Activated naive CD4-positive, alpha-beta T cell treated with anti-CD3 and anti-CD28 coated beads, Interleukin-2, amount 10 ng/mL, durations not matched to agents 7 days and 5 days (primary cell): Measurements from ENCODE around the gene FXR1.

ENCODE experiments used
- CTCF ChIA-PET: fragments of 350-600 bp; sonication (Branson Sonifier 250); formaldehyde crosslinking; loops from one replicate; lab custom pipeline; 2021; ENCODE audit warnings: antibody characterized with exemption; lab: Charles Lee
- DNase-seq: peaks from one replicate; pipeline ENCODE4 v3.0.0-alpha.2; 2020
- H3K27ac Mint-ChIP-seq: one replicate; pipeline ENCODE4 v1.8.0; 2021; ENCODE audit warnings: mild to moderate bottlenecking, moderate library complexity, mixed read lengths
- H3K27me3 Mint-ChIP-seq: one replicate; pipeline ENCODE4 v1.8.0; 2021; ENCODE audit warnings: mild to moderate bottlenecking, mixed read lengths
- H3K36me3 Mint-ChIP-seq: one replicate; pipeline ENCODE4 v1.8.0; 2021; ENCODE audit warnings: mixed read lengths
- H3K4me1 Mint-ChIP-seq: one replicate; pipeline ENCODE4 v1.8.0; 2021; ENCODE audit warnings: mixed read lengths
- H3K4me3 Mint-ChIP-seq: one replicate; pipeline ENCODE4 v1.8.0; 2021; ENCODE audit warnings: mild to moderate bottlenecking, moderate library complexity, mixed read lengths
- H3K9me3 Mint-ChIP-seq: one replicate; pipeline ENCODE4 v1.8.0; 2021; ENCODE audit warnings: mixed read lengths

Gene FXR1

DNA sequence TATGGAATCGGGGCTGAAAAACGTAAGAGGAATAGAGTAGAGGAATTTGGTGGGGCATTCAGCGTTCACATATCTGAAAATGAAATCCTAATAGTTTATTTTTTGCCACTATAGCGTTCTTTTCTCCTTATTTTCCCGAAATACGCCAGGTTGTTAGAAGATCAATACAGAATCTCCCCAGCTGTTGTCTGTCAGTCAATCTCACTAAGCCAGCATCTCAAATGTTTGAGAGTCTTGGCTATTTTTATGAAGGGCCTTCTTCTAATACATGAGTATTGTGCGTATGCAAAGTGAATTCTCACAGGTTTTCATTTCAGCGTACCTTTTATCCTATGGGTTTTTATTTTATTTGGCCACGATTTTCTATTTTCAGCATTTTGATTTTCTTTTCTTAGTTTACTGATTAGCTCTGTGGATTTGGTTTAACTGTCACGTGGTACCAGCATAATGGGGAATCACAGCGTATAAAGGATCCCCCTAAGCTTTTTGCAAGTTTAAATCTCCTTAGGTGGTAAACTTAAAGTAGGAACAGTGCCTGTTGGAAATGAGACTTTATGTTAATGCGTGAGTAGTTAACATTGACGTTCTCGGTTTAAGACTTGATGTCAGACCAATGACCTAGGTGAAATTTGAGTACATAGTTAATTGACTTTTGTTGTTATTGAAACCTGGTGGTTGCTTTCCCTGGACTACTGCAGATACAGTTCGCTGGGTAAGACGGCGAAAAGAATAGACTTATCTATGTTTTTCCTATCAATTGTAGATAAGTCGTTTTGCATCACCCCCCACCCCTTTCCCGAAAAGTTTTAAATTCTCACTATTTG is 1.3 kb downstream of the FXR1 start:
- no peaks in the 10 kb centered on the region for H3K27me3 Mint-ChIP-seq
- DNase-seq = no peak
- peak overlapping the region; percentile 94 for H3K4me3 Mint-ChIP-seq
- H3K27ac Mint-ChIP-seq = peak overlapping the region; percentile 93
- CTCF ChIA-PET = interaction anchor here (0.8 kb wide), 1 partner anchor 12 kb away, joined by 3 read pairs; no protein-coding TSS in a partner anchor
- H3K4me1 Mint-ChIP-seq = peaks cover 49% of the 10 kb centered on the region
- H3K9me3 Mint-ChIP-seq = no peaks in the 10 kb centered on the region
- H3K36me3 Mint-ChIP-seq = peaks cover 19% of the 10 kb centered on the region

DNA sequence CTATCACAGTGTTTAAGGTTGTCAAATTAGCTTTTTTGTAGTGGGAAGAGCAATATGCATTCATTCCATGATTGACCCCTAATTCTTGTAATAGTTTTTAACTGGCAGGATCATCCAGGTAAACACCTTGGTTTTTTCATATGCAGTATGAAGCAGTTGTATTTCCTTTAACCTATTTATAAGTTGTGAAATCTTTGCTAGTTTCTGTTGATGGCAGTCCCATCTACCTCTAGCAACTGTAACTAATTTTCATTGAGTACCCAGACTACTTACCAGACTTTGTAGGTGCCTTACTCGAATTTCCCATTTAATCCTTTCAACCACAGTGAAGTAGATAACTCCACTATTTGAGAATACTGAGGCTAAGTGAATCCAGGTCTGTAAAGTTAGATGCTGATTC is 6.1 kb downstream of the FXR1 start:
- DNase-seq = no peak
- CTCF ChIA-PET = no interaction called here
- Mint-ChIP-seq H3K4me1 (peaks cover 36% of the 10 kb centered on the region), H3K4me3 (no peak overlapping the region), H3K36me3 (peaks cover 20% of the 10 kb centered on the region), H3K9me3 (no peaks in the 10 kb centered on the region), H3K27me3 (no peaks in the 10 kb centered on the region), H3K27ac (no peak overlapping the region)

DNA sequence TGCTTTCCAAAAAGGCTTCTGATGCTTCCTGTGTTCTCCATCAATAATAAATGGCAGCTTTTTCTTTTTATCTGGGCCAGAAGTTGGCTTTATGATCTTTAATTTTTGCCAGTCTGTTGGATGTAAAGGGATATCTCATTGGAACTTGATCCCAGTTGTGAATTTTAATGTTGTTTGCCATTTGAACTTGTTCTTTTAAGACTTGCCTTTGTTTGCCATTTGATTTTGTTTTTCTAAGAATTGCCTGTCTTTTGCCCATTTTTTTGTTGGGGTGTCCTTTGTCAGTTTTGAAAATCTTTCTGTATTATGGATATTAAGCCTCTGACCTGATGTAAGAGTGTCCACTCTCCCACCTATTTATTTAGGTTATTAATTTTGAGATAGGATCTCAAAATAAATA is 9.8 kb downstream of the FXR1 start:
- no peaks in the 10 kb centered on the region for H3K27me3 Mint-ChIP-seq
- peaks cover 12% of the 10 kb centered on the region for H3K36me3 Mint-ChIP-seq
- H3K4me3 Mint-ChIP-seq = no peak overlapping the region
- no peak overlapping the region for H3K27ac Mint-ChIP-seq
- no peaks in the 10 kb centered on the region for H3K9me3 Mint-ChIP-seq
- CTCF ChIA-PET = no interaction called here
- DNase-seq = no peak
- H3K4me1 Mint-ChIP-seq = peaks cover 20% of the 10 kb centered on the region

DNA sequence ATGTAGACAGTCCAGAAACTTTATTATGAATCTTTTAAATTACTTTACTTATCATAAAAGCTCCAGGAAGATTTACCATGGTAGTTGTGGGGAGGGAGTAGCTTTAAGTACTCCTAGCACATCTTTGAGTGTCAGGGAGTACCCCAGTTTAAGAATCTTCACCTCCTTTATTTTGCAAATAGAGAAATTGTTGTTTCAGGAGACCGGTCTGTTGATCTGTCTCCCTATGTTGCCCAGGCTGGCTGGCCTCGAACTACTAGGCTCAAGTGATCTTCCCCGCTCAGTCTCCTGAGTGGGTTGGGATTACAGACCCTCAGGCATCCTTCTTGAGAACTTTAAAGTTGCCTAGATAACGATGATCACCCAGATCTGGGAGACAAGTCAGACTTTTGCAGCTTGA is 11.1 kb downstream of the FXR1 start:
- no peak overlapping the region for H3K4me3 Mint-ChIP-seq
- DNase-seq = no peak
- H3K9me3 Mint-ChIP-seq = no peaks in the 10 kb centered on the region
- H3K36me3 Mint-ChIP-seq = peaks cover 11% of the 10 kb centered on the region
- H3K27ac Mint-ChIP-seq = no peak overlapping the region
- no peaks in the 10 kb centered on the region for H3K27me3 Mint-ChIP-seq
- CTCF ChIA-PET = no interaction called here
- H3K4me1 Mint-ChIP-seq = peaks cover 17% of the 10 kb centered on the region

DNA sequence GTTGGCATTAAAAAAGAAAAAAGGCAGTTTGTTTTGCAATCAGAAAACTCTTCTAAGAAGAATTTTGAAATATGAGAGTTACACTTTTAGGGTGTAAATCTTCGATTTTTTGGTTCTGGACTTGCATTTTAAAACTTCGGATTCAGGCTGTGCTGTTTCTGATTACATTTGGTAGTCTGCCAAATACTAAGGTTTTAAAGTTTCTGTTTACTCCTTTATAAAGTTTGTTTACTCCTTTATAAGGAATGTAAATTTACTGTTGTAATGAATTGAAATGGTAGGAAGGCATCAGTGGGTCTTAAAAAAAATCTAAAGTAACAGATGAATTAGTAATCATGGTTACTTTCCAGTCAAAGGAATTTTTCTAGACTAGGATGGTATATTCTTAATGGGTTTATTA is 14.1 kb downstream of the FXR1 start:
- peaks cover 10% of the 10 kb centered on the region for H3K36me3 Mint-ChIP-seq
- no peak overlapping the region for H3K4me3 Mint-ChIP-seq
- peaks cover 15% of the 10 kb centered on the region for H3K4me1 Mint-ChIP-seq
- no peak overlapping the region for H3K27ac Mint-ChIP-seq
- DNase-seq = no peak
- no peaks in the 10 kb centered on the region for H3K9me3 Mint-ChIP-seq
- CTCF ChIA-PET = no interaction called here
- H3K27me3 Mint-ChIP-seq = no peaks in the 10 kb centered on the region

DNA sequence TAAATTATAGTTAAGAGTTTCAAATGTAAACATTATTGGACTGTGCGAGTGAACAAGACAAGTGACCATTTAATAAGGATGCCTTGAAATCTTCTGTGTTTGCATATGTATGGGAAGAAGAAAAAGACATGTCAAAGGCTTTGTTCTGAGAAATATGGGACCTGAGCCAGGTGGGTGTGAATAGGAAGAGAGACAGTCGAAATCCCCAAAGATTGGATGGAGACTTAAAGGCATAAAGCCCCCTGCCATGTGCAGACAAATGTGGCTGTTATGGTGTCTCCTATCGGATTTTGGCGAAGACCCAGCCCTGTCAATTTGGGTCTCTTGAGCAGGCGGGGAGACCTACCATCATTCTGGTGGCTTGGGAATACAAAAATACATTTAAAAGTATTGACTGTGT is 16.9 kb downstream of the FXR1 start:
- Mint-ChIP-seq H3K36me3 (peaks cover 10% of the 10 kb centered on the region), H3K27me3 (no peaks in the 10 kb centered on the region), H3K4me1 (peaks cover 14% of the 10 kb centered on the region), H3K27ac (no peak overlapping the region), H3K4me3 (no peak overlapping the region), H3K9me3 (no peaks in the 10 kb centered on the region)
- CTCF ChIA-PET = interaction anchor here (0.7 kb wide), 1 partner anchor 312 kb away, joined by 3 read pairs; no protein-coding TSS in a partner anchor
- DNase-seq = no peak

DNA sequence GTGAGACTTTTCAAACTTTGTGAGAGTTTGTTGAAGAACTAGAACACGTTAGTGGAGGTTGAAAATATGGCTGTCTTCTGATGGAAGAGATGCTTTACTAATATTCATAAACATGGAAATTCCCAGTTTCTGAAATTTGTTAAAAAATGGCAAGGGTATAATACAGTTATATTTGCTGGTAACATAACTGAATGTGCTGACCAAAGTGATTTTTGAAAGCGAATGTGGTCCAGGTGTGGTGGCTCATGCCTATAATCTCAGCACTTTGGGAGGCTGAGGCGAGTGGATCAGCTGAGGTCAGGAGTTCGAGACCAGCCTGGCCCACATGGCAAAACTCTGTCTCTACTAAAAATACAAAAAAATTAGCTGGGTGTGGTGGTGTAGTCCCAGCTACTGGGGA is 18.1 kb downstream of the FXR1 start:
- Mint-ChIP-seq H3K27ac (no peak overlapping the region), H3K9me3 (no peaks in the 10 kb centered on the region), H3K4me3 (no peak overlapping the region), H3K27me3 (no peaks in the 10 kb centered on the region), H3K4me1 (peaks cover 13% of the 10 kb centered on the region), H3K36me3 (peaks cover 14% of the 10 kb centered on the region)
- CTCF ChIA-PET = no interaction called here
- DNase-seq = no peak

DNA sequence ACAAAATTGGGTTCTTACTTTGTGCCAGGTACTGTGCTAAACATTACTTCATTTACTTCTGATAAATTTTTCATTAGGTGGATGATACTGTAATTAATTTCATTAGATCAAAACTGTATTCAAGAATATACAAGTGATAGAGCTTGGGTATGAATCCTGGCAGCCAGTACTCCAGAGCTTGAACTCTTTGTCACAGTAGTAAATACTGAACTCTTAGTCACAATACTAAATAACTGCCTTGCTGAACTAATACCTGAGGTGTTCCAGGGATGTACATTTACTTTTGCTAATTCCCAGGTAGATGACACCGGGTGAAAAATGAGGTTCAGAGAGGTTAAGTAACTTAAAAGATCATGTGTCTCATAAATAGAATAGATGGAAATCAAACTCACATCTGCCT is 20.3 kb downstream of the FXR1 start:
- Mint-ChIP-seq H3K27ac (no peak overlapping the region), H3K4me1 (peaks cover 8% of the 10 kb centered on the region), H3K36me3 (peaks cover 22% of the 10 kb centered on the region), H3K9me3 (no peaks in the 10 kb centered on the region), H3K4me3 (no peak overlapping the region), H3K27me3 (no peaks in the 10 kb centered on the region)
- no peak for DNase-seq
- CTCF ChIA-PET = no interaction called here

DNA sequence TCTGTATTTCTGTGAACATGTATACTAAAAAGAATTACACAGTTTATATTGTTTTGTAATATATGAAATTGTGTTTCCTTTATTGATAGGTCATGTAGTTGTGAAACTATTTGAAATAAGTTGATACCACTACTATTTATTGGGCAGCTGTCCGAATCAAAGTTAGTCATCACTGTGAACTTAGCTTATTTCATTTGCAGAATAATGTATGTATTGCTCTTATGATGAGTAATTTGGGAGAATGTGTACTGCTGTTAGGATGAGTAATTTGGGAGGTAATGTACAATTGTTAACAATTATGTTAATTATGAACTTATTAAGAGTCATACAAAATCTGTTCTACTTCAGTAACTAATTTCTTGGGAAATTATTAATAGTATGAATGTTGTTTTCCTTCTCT is 22.2 kb downstream of the FXR1 start:
- Mint-ChIP-seq H3K36me3 (peaks cover 27% of the 10 kb centered on the region), H3K4me1 (peaks cover 6% of the 10 kb centered on the region), H3K27ac (no peak overlapping the region), H3K4me3 (no peak overlapping the region), H3K27me3 (no peaks in the 10 kb centered on the region), H3K9me3 (no peaks in the 10 kb centered on the region)
- no peak for DNase-seq
- CTCF ChIA-PET = no interaction called here

DNA sequence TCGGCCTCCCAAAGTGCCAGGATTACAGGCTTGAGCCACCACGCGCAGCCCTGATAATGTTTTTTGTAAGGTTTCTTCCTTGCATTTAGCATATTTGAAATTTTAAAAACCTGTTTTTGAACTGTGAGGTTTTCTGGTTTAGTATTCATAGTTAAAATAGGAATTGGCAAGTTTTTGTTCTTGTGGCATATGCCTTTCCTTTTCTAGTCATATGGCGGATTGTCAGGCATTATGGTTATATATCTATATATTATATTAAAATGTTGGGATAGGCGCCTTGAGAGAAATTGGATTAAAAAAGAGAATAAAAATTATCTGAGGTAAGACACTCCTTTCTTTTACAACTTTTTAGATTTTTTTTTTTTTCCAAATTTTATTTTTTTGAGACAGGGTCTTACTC is 28.4 kb downstream of the FXR1 start:
- CTCF ChIA-PET = no interaction called here
- Mint-ChIP-seq H3K36me3 (peaks cover 37% of the 10 kb centered on the region), H3K27ac (no peak overlapping the region), H3K4me1 (peaks cover 2% of the 10 kb centered on the region), H3K4me3 (no peak overlapping the region), H3K9me3 (no peaks in the 10 kb centered on the region), H3K27me3 (no peaks in the 10 kb centered on the region)
- DNase-seq = no peak

DNA sequence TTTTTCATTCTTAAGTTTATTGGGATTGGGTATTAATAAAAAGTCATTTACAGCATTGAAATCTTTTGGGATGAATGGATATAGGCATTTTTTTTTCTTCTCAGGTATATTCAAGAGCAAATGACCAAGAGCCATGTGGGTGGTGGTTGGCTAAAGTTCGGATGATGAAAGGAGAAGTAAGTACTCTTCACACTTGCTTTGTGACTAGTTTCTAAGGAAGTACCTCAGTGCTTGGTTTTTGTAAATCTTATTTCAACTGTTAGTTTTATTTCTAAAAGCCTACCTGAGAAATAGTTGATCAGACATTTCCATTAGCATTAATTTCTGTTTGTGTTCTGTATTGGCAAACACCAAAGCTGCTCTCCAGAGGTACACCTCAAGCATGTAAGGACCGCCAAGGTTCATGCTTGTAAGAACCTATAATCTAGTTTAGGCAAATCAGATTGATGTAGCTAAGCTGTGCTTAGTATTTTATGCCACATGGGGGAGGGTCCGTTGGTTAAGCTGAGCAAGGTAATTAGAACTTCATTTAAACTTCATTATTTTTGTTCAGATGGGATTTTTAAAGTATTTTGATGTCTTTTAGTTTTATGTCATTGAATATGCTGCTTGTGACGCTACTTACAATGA is 35.4 kb downstream of the FXR1 start:
- no peak overlapping the region for H3K4me3 Mint-ChIP-seq

DNA sequence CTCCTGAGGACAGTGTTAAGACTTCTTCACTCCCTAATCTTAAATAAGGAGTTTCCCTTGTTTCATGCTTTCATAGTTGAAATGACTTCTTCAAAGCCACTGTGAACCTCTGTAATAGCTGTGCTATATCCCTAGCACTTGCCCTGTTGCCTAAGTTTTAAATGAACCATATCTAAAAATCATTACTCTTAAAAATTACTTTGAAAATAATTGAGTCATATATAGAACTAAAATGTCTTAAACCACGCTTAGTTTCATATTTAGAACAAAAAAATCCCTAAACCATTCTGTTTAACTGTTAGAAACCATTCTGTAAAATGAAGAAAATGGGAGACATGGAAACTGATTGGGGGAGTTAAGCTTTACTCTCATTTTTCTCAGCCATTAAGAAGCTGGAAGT is 47.2 kb downstream of the FXR1 start:
- no peak overlapping the region for H3K27ac Mint-ChIP-seq
- CTCF ChIA-PET = no interaction called here
- peaks cover 54% of the 10 kb centered on the region for H3K36me3 Mint-ChIP-seq
- no peaks in the 10 kb centered on the region for H3K27me3 Mint-ChIP-seq
- no peaks in the 10 kb centered on the region for H3K9me3 Mint-ChIP-seq
- no peak overlapping the region for H3K4me3 Mint-ChIP-seq
- H3K4me1 Mint-ChIP-seq = peaks cover 2% of the 10 kb centered on the region
- no peak for DNase-seq

More for the DNA sequence above, 35.4 kb downstream of the FXR1 start:
- Mint-ChIP-seq H3K36me3 (peaks cover 42% of the 10 kb centered on the region), H3K27me3 (no peaks in the 10 kb centered on the region), H3K27ac (no peak overlapping the region), H3K9me3 (no peaks in the 10 kb centered on the region), H3K4me1 (no peaks in the 10 kb centered on the region)
- CTCF ChIA-PET = no interaction called here
- DNase-seq = no peak

DNA sequence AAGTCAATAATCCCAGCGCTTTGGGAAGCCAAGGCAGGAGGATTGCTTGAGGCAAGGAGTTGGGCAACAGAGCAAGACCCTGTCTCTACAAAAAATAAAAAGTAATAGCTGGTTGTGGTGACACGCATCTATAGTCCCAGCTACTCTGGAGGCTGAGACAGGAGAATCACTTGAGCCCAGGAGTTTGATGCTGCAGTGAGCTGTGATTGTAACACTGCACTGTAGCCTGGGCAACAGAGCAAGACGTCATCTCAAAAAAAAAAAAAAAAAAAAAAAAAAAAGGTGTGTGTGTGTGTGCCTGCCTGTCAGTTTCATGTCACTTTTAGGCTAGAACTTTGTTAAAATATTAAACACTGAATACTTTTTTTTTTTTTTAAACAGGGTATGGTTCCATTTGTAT is 48.6 kb downstream of the FXR1 start:
- H3K9me3 Mint-ChIP-seq = no peaks in the 10 kb centered on the region
- DNase-seq = no peak
- H3K4me3 Mint-ChIP-seq = no peak overlapping the region
- H3K4me1 Mint-ChIP-seq = peaks cover 2% of the 10 kb centered on the region
- H3K27ac Mint-ChIP-seq = no peak overlapping the region
- no peaks in the 10 kb centered on the region for H3K27me3 Mint-ChIP-seq
- H3K36me3 Mint-ChIP-seq = peaks cover 52% of the 10 kb centered on the region
- CTCF ChIA-PET = no interaction called here

DNA sequence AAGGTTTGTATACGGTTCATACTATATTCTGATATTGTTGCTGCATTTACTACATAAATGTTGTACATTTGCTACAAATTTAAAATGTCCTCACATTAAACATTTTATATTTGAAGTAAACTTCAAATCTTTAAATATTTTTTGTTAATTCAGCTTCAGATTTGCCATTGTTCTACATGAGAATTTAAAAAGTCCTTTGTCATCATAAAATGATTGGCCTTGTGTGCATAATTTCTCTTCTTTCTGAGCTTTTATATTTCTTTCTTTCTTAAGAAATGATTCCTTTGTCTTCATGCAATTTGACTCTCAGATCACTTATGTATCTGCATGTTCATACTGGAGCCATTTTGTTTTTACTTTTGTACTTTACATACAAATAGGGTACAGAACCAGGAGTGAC is 49.1 kb downstream of the FXR1 start:
- Mint-ChIP-seq H3K4me3 (no peak overlapping the region), H3K27ac (no peak overlapping the region), H3K9me3 (no peaks in the 10 kb centered on the region), H3K36me3 (peaks cover 53% of the 10 kb centered on the region), H3K4me1 (peaks cover 2% of the 10 kb centered on the region), H3K27me3 (no peaks in the 10 kb centered on the region)
- no peak for DNase-seq
- CTCF ChIA-PET = no interaction called here

DNA sequence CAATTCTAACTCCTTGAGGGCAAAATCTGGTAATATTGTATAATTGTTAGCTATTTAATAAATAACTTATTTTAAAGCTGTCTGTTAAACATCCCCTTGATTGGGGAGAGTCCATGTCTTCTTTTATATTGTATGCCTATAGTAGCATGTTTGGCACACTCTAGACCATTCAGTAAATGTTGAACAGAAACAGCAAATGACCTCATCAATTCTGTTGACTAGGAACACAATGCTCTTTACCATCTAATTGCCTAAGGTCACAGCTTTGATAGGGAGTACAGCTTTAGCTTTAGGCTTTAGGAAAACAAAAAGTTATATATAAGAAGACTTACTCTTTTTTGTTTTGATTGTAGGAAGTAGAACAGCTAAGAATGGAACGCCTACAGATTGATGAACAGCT is 50.1 kb downstream of the FXR1 start:
- Mint-ChIP-seq H3K9me3 (no peaks in the 10 kb centered on the region), H3K4me3 (no peak overlapping the region), H3K4me1 (peaks cover 2% of the 10 kb centered on the region), H3K27ac (no peak overlapping the region), H3K27me3 (no peaks in the 10 kb centered on the region), H3K36me3 (peaks cover 52% of the 10 kb centered on the region)
- DNase-seq = no peak
- CTCF ChIA-PET = interaction anchor here (0.9 to 1.0 kb wide), 2 partner anchors 11 to 50 kb away, joined by 3 to 4 read pairs; partner anchors contain the start of gene FXR1
